ENCODE results near the gene TMTC3.

- TF ChIP-seq, protein P1, sequence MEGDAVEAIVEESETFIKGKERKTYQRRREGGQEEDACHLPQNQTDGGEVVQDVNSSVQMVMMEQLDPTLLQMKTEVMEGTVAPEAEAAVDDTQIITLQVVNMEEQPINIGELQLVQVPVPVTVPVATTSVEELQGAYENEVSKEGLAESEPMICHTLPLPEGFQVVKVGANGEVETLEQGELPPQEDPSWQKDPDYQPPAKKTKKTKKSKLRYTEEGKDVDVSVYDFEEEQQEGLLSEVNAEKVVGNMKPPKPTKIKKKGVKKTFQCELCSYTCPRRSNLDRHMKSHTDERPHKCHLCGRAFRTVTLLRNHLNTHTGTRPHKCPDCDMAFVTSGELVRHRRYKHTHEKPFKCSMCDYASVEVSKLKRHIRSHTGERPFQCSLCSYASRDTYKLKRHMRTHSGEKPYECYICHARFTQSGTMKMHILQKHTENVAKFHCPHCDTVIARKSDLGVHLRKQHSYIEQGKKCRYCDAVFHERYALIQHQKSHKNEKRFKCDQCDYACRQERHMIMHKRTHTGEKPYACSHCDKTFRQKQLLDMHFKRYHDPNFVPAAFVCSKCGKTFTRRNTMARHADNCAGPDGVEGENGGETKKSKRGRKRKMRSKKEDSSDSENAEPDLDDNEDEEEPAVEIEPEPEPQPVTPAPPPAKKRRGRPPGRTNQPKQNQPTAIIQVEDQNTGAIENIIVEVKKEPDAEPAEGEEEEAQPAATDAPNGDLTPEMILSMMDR (IDR thresholded peaks at IDR 0.05) = no peak
- TF ChIP-seq POLR2A (IDR thresholded peaks at IDR 0.05) = no peak
Observed at GRCh38 chr12:88108021-88108420, 34.1 kb upstream of the TMTC3 start.
